ENCODE measurements around the gene PIK3IP1. TPM values are rescaled to one million over a fixed set of nuclear protein-coding genes. Genes with fewer than 3 reads are reported as not detected.

PIK3IP1 gene
- total and polyA plus RNA-seq, 9 donors, result 10.8 to 48.9 (median 22.3) TPM

DNA sequence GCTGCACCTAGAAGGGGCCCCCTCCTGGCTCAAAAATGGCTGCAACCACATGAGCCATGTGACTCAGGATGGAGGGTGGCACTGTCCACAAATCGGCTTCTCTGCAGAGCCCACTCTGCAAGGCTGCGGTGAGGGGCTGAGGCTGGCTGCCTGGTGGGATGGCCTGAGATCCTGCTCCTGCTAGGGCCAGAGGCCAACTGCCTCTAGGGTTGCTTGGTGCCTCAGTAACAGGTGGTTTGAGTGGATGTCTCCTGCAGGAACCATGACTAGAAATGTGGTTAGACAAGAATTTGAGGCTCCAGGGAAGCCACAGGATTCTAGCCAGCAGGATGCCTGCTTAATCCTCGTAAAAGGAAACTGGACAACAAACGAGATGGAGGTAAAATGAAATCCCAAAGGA is 36.7 kb upstream of the PIK3IP1 start:
- Histone ChIP-seq H3K4me3 (no peak overlapping the region), H3K27me3 (no peaks in the 10 kb centered on the region), H3K9me3 (no peaks in the 10 kb centered on the region), H3K4me1 (ENCODE audit: insufficient read depth) (peaks cover 3% of the 10 kb centered on the region), H3K36me3 (no peaks in the 10 kb centered on the region), H3K27ac (no peak overlapping the region)
- WGBS, 3 donors, result 76 to 80% (median 80%) methylated on average over 4 of the region's 4 CpGs
- intact Hi-C loops (cut with DNase I), result no loop called here
- DNase-seq, result no peak
- TF ChIP-seq CTCF (IDR thresholded peaks at IDR 0.05) (no peak), POLR2A (IDR thresholded peaks at IDR 0.05) (no peak), EP300 (IDR thresholded peaks at IDR 0.05) (no peak)

GRCh38 chr22:31328544-31328960 is 36.3 kb upstream of the PIK3IP1 start:
- intact Hi-C loops (cut with DNase I), result no loop called here
- no peak overlapping the region for H3K27ac ChIP-seq
- no peaks in the 10 kb centered on the region for H3K9me3 ChIP-seq
- WGBS, 3 donors, result 88 to 94% (median 89%) methylated on average over 12 to 13 of the region's 13 CpGs
- H3K4me3 ChIP-seq, result no peak overlapping the region
- TF ChIP-seq CTCF (IDR thresholded peaks at IDR 0.05) (no peak), EP300 (IDR thresholded peaks at IDR 0.05) (no peak), POLR2A (IDR thresholded peaks at IDR 0.05) (no peak)
- H3K36me3 ChIP-seq, result no peaks in the 10 kb centered on the region
- no peaks in the 10 kb centered on the region for H3K4me1 ChIP-seq (ENCODE audit: insufficient read depth)
- DNase-seq, result no peak
- H3K27me3 ChIP-seq, result no peaks in the 10 kb centered on the region

DNA sequence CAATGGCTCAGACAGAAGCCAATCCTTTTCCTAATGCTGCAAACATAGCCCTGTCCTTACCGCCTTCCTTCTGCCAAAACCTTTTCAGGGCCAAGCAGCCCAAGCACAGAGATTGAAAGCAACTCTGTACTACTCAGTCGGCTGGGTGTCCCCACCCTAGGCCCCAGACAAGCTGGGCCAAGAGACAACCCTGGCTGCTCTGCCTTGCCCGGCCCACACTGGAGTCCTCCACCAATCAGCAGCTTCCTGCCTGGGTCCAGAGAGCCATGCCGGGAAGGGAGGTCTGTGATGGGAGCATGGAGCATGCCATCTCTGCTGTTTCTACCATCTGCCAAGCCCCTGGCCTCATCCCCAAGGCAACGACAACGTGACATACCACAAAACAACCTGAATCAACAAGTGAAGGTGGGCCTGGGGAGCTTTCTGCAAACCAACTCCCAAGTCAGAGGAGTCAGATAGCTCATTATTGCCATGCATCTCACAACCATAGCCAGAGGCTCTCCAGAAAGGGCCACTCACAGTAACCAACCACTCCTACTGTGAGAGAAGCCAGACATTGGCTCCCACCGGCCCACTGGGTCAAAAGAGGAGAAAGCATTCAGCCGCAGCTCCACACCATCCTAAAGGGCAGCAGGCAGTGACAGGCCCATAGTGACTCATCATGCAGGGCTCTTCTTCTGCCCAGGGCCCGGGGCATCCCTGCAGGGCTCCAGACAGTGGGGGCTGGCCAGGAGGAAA is 35.7 kb upstream of the PIK3IP1 start:
- H3K27ac ChIP-seq, result no peak overlapping the region
- no peak for DNase-seq

GRCh38 chr22:31326877-31327276 is 34.6 kb upstream of the PIK3IP1 start:
- Histone ChIP-seq H3K36me3 (no peaks in the 10 kb centered on the region), H3K4me3 (no peak overlapping the region), H3K4me1 (ENCODE audit: insufficient read depth) (no peaks in the 10 kb centered on the region), H3K27ac (no peak overlapping the region), H3K9me3 (no peaks in the 10 kb centered on the region), H3K27me3 (no peaks in the 10 kb centered on the region)
- intact Hi-C loops (cut with DNase I), result no loop called here
- DNase-seq, result no peak
- WGBS, 3 donors, result 91 to 96% (median 92%) methylated on average over 9 of the region's 9 CpGs
- TF ChIP-seq POLR2A (IDR thresholded peaks at IDR 0.05) (no peak), CTCF (IDR thresholded peaks at IDR 0.05) (no peak), EP300 (IDR thresholded peaks at IDR 0.05) (no peak)

More for the DNA sequence above, 35.7 kb upstream of the PIK3IP1 start:
- no peaks in the 10 kb centered on the region for H3K4me1 ChIP-seq (ENCODE audit: insufficient read depth)
- no peaks in the 10 kb centered on the region for H3K36me3 ChIP-seq
- TF ChIP-seq POLR2A (IDR thresholded peaks at IDR 0.05), result no peak
- no peak for TF ChIP-seq CTCF (IDR thresholded peaks at IDR 0.05)
- H3K27me3 ChIP-seq, result no peaks in the 10 kb centered on the region
- intact Hi-C loops (cut with DNase I), result no loop called here
- no peaks in the 10 kb centered on the region for H3K9me3 ChIP-seq
- no peak overlapping the region for H3K4me3 ChIP-seq
- 80 to 90% (median 85%) methylated on average over 9 of the region's 9 CpGs for WGBS, 3 donors
